Lower lobe of right lung (tissue), 2 donors: ENCODE data around the gene DDN. TPM values are rescaled to one million over a fixed set of nuclear protein-coding genes. Genes with fewer than 3 reads are reported as not detected.

ENCODE experiments used
- ATAC-seq, 2 donors: fragments of 200-7000 bp; cut with Tn5 transposase; one replicate each; pipeline ENCODE4 v1.9.1; 2020 to 2022; ENCODE audit warnings: mild to moderate bottlenecking in 2 of 2, moderate library complexity in 2 of 2
- DNase-seq: peaks from one replicate; pipeline ENCODE4 v3.0.0-alpha.2; 2020
- H3K27ac ChIP-seq: fragments of 200-600 bp; one replicate; pipeline ENCODE4 v1.8.0; 2022
- H3K27me3 ChIP-seq: fragments of 200-600 bp; one replicate; pipeline ENCODE4 v1.8.0; 2022; ENCODE audit warnings: low read depth
- H3K36me3 ChIP-seq: fragments of 200-600 bp; one replicate; pipeline ENCODE4 v1.8.0; 2022; ENCODE audit warnings: mild to moderate bottlenecking
- H3K4me1 ChIP-seq: fragments of 200-600 bp; one replicate; pipeline ENCODE4 v1.8.0; 2022
- H3K4me3 ChIP-seq: fragments of 200-600 bp; one replicate; pipeline ENCODE4 v1.8.0; 2022; ENCODE audit warnings: mild to moderate bottlenecking
- H3K9me3 ChIP-seq: fragments of 200-600 bp; one replicate; pipeline ENCODE4 v1.8.0; 2022
- CTCF ChIP-seq: fragments of 200-600 bp; IDR thresholded peaks from one replicate; pipeline ENCODE4 v1.8.0; 2022; ENCODE audit warnings: antibody characterized with exemption, mild to moderate bottlenecking
- intact Hi-C: fragments of 100-400 bp; cut with DNase I; formaldehyde crosslinking; loops from one replicate; pipeline ENCODE4 v1.11.0; 2022
- total RNA-seq: library from RNA; stranded (reverse); fragmentation: NEBNext Ultra II Directional; extraction: Animal tissue kit (Norgen Biotek cat#: 25700); gene quantifications from one replicate; pipeline ENCODE4 v1.2.1, GENCODE V29; 2021
- donor health status: DM: no; HTN: yes; CAD: no; lungs with severe emphysema.

DDN gene
- total RNA-seq, 1 donor from 2014 or later: not detected

DNA sequence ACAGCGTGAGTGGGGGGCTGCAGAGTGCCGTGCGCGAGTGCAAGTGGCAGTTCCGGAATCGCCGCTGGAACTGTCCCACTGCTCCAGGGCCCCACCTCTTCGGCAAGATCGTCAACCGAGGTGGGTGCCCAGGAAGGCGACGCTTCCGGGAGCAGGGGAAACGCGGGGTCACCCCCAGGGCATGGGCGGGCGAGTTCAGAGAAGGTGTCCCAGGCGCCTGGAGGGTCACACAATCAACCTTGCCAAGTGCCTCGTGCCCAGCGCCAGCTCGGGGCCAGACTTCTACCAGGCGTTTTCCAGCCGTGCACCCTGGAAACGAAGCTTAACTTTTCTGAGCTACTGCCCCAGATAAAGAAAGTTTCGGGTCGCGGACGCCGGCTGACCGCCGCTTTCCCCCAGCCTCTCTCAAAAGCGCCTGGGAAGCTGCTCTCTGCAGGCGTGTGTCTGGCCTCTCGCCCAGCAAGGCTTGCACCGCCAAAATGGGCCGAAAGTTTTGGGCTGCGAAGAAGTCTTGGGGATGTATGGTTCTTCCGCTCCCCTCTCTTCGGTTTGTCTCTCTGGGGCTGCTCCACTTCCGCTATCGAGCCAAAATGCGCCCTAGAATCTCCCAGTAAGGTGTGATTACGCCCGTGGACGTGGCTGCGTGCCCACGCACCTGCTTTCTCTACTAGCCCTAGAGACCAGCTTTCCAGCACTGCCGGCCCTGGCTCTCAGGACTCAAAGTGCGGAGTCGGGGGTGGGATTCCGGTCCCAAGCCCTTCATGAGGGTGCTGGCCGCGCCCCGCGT lies 19.4 kb downstream of the DDN start:
- Histone ChIP-seq H3K36me3 (no peaks in the 10 kb centered on the region), H3K27ac (no peak overlapping the region), H3K27me3 (peaks cover 93% of the 10 kb centered on the region), H3K4me1 (peaks cover 44% of the 10 kb centered on the region), H3K9me3 (no peaks in the 10 kb centered on the region), H3K4me3 (peak overlapping the region; percentile 51)
- ATAC-seq: peak; percentile 6 to 19
- intact Hi-C loops: no loop called here
- no peak for TF ChIP-seq CTCF
- no peak for DNase-seq

GRCh38 chr12:48978741-48979601 lies 20.2 kb downstream of the DDN start:
- Histone ChIP-seq H3K4me1 (peaks cover 44% of the 10 kb centered on the region), H3K4me3 (peak overlapping the region; percentile 51), H3K36me3 (no peaks in the 10 kb centered on the region), H3K27me3 (peaks cover 92% of the 10 kb centered on the region), H3K9me3 (no peaks in the 10 kb centered on the region), H3K27ac (no peak overlapping the region)
- DNase-seq: no peak
- ATAC-seq: peak; percentile 1 to 6
- TF ChIP-seq CTCF: no peak
- intact Hi-C loops: no loop called here

DNA sequence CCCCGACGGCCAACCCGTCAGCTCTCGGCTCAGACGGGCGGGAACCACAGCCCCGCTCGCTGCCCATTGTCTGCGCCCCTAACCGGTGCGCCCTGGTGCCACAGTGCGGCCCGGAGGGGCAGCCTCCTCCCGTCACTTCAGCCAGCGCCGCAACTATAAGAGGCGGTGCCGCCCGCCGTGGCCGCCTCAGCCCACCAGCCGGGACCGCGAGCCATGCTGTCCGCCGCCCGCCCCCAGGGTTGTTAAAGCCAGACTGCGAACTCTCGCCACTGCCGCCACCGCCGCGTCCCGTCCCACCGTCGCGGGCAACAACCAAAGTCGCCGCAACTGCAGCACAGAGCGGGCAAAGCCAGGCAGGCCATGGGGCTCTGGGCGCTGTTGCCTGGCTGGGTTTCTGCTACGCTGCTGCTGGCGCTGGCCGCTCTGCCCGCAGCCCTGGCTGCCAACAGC lies 20.9 kb downstream of the DDN start, which contains the start of gene WNT1:
TSS of gene WNT1 (plus strand) at position 32 of the 450 bp plus-strand sequence. CDS start at position 361, 329 bp downstream.
- peaks cover 92% of the 10 kb centered on the region for H3K27me3 ChIP-seq
- TF ChIP-seq CTCF: peak; percentile 31
- H3K4me3 ChIP-seq: peak within 1 kb of the TSS; percentile 51
- H3K27ac ChIP-seq: no peak within 1 kb of the TSS
- no peaks in the 10 kb centered on the region for H3K36me3 ChIP-seq
- DNase-seq: no peak
- H3K9me3 ChIP-seq: no peaks in the 10 kb centered on the region
- peaks cover 44% of the 10 kb centered on the region for H3K4me1 ChIP-seq
- intact Hi-C loops: no loop called here
- ATAC-seq: peak; percentile 1 to 23

DNA sequence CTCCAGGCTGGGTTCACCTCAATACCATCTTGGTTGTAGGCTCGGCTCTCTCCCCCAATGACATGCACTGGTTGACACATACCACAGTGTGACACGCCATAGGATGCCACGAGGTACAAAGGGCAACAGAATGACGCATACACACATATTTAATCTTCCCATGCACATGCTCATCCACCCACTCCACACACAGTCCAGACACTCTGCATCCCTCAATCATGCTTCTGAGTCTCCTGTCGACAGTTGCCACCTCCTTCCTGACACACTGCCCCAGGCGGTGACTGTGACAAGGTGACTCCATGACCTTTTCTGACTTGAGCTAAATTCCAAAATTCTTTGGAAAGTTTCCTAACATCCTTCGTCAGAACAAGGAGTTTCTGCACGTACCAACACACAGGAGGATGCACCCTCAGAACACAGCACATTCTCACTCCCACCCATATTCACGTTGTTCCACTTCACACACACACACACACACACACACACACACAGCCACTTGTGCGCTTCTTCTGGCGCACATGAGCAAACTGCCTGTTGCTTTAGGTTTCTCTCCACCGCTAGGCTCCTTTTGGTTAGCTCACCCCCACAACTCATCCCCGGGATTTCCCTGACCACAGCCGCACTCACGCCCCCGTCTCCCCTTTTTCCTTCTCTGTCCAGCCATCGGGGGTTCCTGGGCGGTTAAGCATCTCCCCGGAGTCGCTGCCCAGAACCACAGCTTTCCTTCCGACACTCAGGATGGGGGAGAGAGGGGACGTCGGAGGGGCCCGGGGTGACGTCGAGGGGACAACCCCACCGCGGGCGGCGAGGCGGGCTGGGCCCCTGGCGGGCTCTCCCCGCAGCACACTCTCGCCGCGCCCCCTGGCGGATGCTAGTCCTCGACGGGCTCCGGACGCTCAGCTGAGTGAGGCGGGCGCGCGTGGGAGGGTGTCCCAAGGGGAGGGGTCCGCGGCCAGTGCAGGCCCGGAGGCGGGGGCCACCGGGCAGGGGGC lies 21.6 kb downstream of the DDN start:
- intact Hi-C loops: no loop called here
- ATAC-seq (peak; percentile 77 to 78), DNase-seq (peak; percentile 83)
- H3K27ac ChIP-seq: no peak overlapping the region
- peaks cover 44% of the 10 kb centered on the region for H3K4me1 ChIP-seq
- TF ChIP-seq CTCF: peak; percentile 73
- peaks cover 94% of the 10 kb centered on the region for H3K27me3 ChIP-seq
- H3K4me3 ChIP-seq: peak overlapping the region; percentile 51
- H3K36me3 ChIP-seq: no peaks in the 10 kb centered on the region
- H3K9me3 ChIP-seq: no peaks in the 10 kb centered on the region
